DOHH2 (cell line): ENCODE data around the gene SPG7.
A peak's percentile ranks its signal among the peaks of the same experiment; 100 is the strongest.

Experiments
- H3F3A ChIP-seq: fragments of 200-600 bp; sonication (generic), shearing (Covaris generic); 2 replicates; pipeline ENCODE4 v1.6.0; 2016; ENCODE audit warnings: antibody characterized with exemption, mild to moderate bottlenecking; ENCODE audit not compliant: control insufficient read depth, insufficient read depth
- H3K27ac ChIP-seq: fragments of 200-600 bp; sonication (generic); 2 replicates; pipeline ENCODE4 v1.5.1; 2014; ENCODE audit warnings: low read depth, mild to moderate bottlenecking, low read length, moderate library complexity
- H3K27me3 ChIP-seq: fragments of 200-600 bp; sonication (generic); 2 replicates; pipeline ENCODE4 v1.6.1; 2014; ENCODE audit warnings: mild to moderate bottlenecking, low read length, mixed read lengths; ENCODE audit not compliant: control insufficient read depth
- H3K36me3 ChIP-seq: fragments of 200-600 bp; sonication (generic); 2 replicates; pipeline ENCODE4 v1.6.1; 2014; ENCODE audit warnings: mild to moderate bottlenecking, low read length, moderate library complexity, mixed read lengths; ENCODE audit not compliant: control insufficient read depth
- H3K4me1 ChIP-seq: fragments of 200-600 bp; sonication (generic); 2 replicates; pipeline ENCODE4 v1.6.1; 2014; ENCODE audit warnings: mild to moderate bottlenecking, low read length, mixed read lengths; ENCODE audit not compliant: control insufficient read depth
- H3K4me2 ChIP-seq: fragments of 200-600 bp; sonication (generic); 2 replicates; pipeline ENCODE4 v1.6.0; 2014; ENCODE audit warnings: mild to moderate bottlenecking, low read length, moderate library complexity
- H3K4me3 ChIP-seq: fragments of 200-600 bp; sonication (generic); 2 replicates; pipeline ENCODE4 v1.5.1; 2014; ENCODE audit warnings: mild to moderate bottlenecking, low read length, mixed read lengths
- H3K79me2 ChIP-seq: fragments of 200-600 bp; sonication (generic); 2 replicates; pipeline ENCODE4 v1.6.1; 2014; ENCODE audit warnings: mild to moderate bottlenecking, low read length, mixed read lengths; ENCODE audit not compliant: control insufficient read depth
- H3K9me2 ChIP-seq: fragments of 200-600 bp; sonication (generic); replicated peaks from 2 replicates; pipeline ENCODE4 v1.6.1; 2014; ENCODE audit warnings: mild to moderate bottlenecking, low read length, mixed read lengths; ENCODE audit not compliant: control insufficient read depth
- H3K9me3 ChIP-seq: fragments of 200-600 bp; sonication (generic); 2 replicates; pipeline ENCODE4 v1.6.1; 2014; ENCODE audit warnings: antibody characterized with exemption, low read length, mixed read lengths; ENCODE audit not compliant: control insufficient read depth, insufficient read depth
- H4K20me1 ChIP-seq: fragments of 200-600 bp; sonication (generic); 2 replicates; pipeline ENCODE4 v1.6.0; 2014; ENCODE audit warnings: low read depth, mild to moderate bottlenecking, antibody characterized with exemption, low read length, moderate library complexity; ENCODE audit not compliant: control insufficient read depth, insufficient read depth
- CTCF ChIP-seq: fragments of 200-600 bp; sonication (generic); IDR thresholded peaks from one replicate; pipeline ENCODE4 v1.5.1; 2014; ENCODE audit warnings: antibody characterized with exemption, mild to moderate bottlenecking, low read depth, low read length; ENCODE audit not compliant: poor library complexity, severe bottlenecking
- EZH2phosphoT487 ChIP-seq: fragments of 200-600 bp; sonication (generic); IDR thresholded peaks from 2 replicates; pipeline ENCODE4 v1.6.1; 2017; ENCODE audit warnings: borderline replicate concordance, mild to moderate bottlenecking, antibody characterized with exemption, low read length, moderate library complexity, mixed read lengths

SPG7 gene

GRCh38 chr16:89489898-89490438 lies 18.2 kb upstream of the SPG7 start:
- peak overlapping the region; percentile 95 for H3K4me3 ChIP-seq

GRCh38 chr16:89490439-89491237 lies 17.6 kb upstream of the SPG7 start, which contains the start of gene ANKRD11:
Gene ANKRD11 (minus strand): TSS chr16:89490561. CDS start chr16:89317019, 173,542 bp downstream.
- H3K4me2 ChIP-seq = peak within 1 kb of the TSS; percentile 94
- H4K20me1 ChIP-seq = peaks cover 31% of the 10 kb centered on the region
- peaks cover 65% of the 10 kb centered on the region for H3K79me2 ChIP-seq
- H3K36me3 ChIP-seq = peaks cover 22% of the 10 kb centered on the region
- peaks cover 10% of the 10 kb centered on the region for H3F3A ChIP-seq
- H3K9me2 ChIP-seq = no peaks in the 10 kb centered on the region
- H3K4me1 ChIP-seq = peaks cover 46% of the 10 kb centered on the region
- peak within 1 kb of the TSS; percentile 82 for H3K27ac ChIP-seq
- no peaks in the 10 kb centered on the region for H3K27me3 ChIP-seq
- TF ChIP-seq CTCF = no peak
- no peak for TF ChIP-seq EZH2phosphoT487
- H3K4me3 ChIP-seq = peak within 1 kb of the TSS; percentile 95
- no peaks in the 10 kb centered on the region for H3K9me3 ChIP-seq

More at GRCh38 chr16:89489898-89490438, 18.2 kb upstream of the SPG7 start:
- TF ChIP-seq EZH2phosphoT487 (no peak), CTCF (no peak)
- H3K4me2 ChIP-seq = no peak overlapping the region
- no peaks in the 10 kb centered on the region for H3K9me3 ChIP-seq
- H3K9me2 ChIP-seq = no peaks in the 10 kb centered on the region
- H3F3A ChIP-seq = peaks cover 10% of the 10 kb centered on the region
- peak overlapping the region; percentile 82 for H3K27ac ChIP-seq
- H3K79me2 ChIP-seq = peaks cover 70% of the 10 kb centered on the region
- H3K36me3 ChIP-seq = peaks cover 23% of the 10 kb centered on the region
- peaks cover 35% of the 10 kb centered on the region for H4K20me1 ChIP-seq
- H3K4me1 ChIP-seq = peaks cover 52% of the 10 kb centered on the region
- no peaks in the 10 kb centered on the region for H3K27me3 ChIP-seq

- H3K36me3 ChIP-seq = peaks cover 16% of the 10 kb centered on the region
- no peaks in the 10 kb centered on the region for H3K9me3 ChIP-seq
- peaks cover 10% of the 10 kb centered on the region for H3F3A ChIP-seq
- H3K4me3 ChIP-seq = peak overlapping the region; percentile 83
- H3K27ac ChIP-seq = peak overlapping the region; percentile 47
- peaks cover 58% of the 10 kb centered on the region for H3K79me2 ChIP-seq
- H3K9me2 ChIP-seq = no peaks in the 10 kb centered on the region
- H4K20me1 ChIP-seq = peaks cover 24% of the 10 kb centered on the region
- H3K4me1 ChIP-seq = peaks cover 38% of the 10 kb centered on the region
- H3K4me2 ChIP-seq = peak overlapping the region; percentile 73
- TF ChIP-seq CTCF (peak; percentile 34), EZH2phosphoT487 (no peak)
- H3K27me3 ChIP-seq = no peaks in the 10 kb centered on the region
These were observed 16.8 kb upstream of the SPG7 start for GRCh38 chr16:89491238-89491869.
